ENCODE measurements around the gene TSPYL1.

GRCh38 chr6:116291701-116292396 is 12.1 kb upstream of the TSPYL1 start:
- TF ChIP-seq CTCF (IDR thresholded peaks at IDR 0.05; ENCODE audit: poor library complexity, severe bottlenecking) (no peak), SMC3 (conservative IDR thresholded peaks at IDR 0.05; ENCODE audit: poor library complexity) (no peak), EP300 (conservative IDR thresholded peaks at IDR 0.05; ENCODE audit: poor library complexity, severe bottlenecking) (no peak), TAF1 (IDR thresholded peaks at IDR 0.05; ENCODE audit: low read depth) (no peak), EZH2 (IDR thresholded peaks at IDR 0.05; ENCODE audit: borderline replicate concordance, insufficient read depth, low read length, poor library complexity, severe bottlenecking) (no peak), POLR2AphosphoS5 (IDR thresholded peaks at IDR 0.05) (no peak), RAD21 (conservative IDR thresholded peaks at IDR 0.05) (no peak), MXI1 (conservative IDR thresholded peaks at IDR 0.05; ENCODE audit: poor library complexity, severe bottlenecking) (no peak)
